Skin of body (tissue), 2 donors: Measurements from ENCODE around the gene DPP6. TPM values are rescaled to one million over a fixed set of nuclear protein-coding genes. Genes with fewer than 3 reads are reported as not detected.

ENCODE experiments used
- DNase-seq: peaks from one replicate; lab custom pipeline; 2025; lab: John Stamatoyannopoulos, UW
- total RNA-seq: library from RNA; depleted of rRNA; stranded (reverse); fragments of >200 nt; gene quantifications from one replicate; pipeline ENCODE4 v1.2.3, GENCODE V29; 2014

DPP6 gene
- total RNA-seq, 1 donor from 2014 or later, result 2.0 TPM

DNA sequence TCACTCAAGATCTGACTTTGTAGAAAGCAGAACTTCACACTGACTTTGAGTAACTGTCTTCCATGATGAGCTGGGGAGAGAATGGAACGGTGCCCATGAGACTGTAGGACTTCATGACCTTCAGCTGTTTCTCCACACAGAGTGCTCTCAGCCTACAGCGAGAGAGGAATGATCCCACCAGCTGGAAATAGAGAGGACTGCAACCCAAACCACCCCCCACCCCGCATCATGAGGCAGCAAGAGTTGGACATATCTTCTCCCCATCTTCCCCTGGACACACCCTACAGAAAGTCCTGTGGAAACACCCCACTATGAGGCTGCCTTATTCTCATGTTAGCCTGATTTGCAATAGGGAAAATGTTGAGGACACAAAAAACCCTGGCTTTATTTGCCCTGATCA is 638.2 kb downstream of the DPP6 start:
- DNase-seq, result no peak

GRCh38 chr7:154693661-154694060 is 641.5 kb downstream of the DPP6 start:
- DNase-seq, result no peak

- DNase-seq, result no peak
These were observed 643.6 kb downstream of the DPP6 start for GRCh38 chr7:154695836-154696235.

- DNase-seq, result no peak
These were observed 644.4 kb downstream of the DPP6 start for GRCh38 chr7:154696556-154696955.

DNA sequence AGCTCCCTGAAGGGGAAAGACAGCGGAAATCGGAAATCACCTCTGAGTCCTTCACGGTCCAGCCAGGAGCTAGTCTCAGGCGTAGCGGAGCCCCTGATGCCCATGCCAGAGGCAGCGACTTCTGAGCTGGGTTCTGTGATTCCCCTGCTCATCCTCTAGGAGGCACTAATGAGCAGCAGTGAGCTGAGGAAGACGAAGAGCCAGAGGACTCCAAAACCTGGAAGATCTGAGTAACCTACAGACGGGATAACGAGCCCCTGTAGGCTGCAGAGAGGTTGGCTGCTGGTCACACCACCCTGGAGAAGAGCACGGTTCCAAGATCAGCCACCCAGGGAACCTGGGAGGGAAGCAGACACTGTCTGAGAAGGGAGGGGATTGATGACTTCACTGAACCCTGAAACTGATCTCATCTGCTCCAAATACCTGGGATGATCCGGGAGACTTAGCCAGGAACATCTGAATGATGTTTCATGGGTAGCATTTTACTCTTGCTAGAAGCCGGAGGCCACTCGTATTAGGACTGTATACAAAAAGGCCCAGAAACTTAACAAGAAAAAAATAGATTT is 646.6 kb downstream of the DPP6 start:
- DNase-seq, result no peak

DNA sequence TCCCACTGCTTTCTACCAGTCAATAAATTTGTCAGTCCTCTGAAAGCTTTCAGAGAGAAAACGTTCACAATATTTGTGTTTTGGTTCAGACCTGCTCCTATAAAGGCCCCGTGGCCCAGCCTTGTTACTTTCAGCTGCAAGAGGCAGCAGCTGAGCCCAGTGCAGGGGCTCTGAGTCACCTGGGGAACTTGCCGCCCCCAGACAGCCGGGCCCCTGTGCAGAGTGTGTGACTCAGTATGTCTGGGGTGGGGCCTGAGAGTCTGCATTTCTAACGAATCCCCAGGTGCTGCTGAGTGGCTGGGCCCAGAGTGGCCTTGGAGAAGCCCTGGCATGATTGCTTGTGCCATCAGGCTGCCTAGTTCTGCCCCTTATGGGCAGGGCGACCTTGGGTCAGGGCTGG is 647.2 kb downstream of the DPP6 start:
- DNase-seq, result no peak

- DNase-seq, result no peak
These were observed 657.8 kb downstream of the DPP6 start for GRCh38 chr7:154709840-154710520.

GRCh38 chr7:154720016-154720415 is 667.8 kb downstream of the DPP6 start:
- no peak for DNase-seq

DNA sequence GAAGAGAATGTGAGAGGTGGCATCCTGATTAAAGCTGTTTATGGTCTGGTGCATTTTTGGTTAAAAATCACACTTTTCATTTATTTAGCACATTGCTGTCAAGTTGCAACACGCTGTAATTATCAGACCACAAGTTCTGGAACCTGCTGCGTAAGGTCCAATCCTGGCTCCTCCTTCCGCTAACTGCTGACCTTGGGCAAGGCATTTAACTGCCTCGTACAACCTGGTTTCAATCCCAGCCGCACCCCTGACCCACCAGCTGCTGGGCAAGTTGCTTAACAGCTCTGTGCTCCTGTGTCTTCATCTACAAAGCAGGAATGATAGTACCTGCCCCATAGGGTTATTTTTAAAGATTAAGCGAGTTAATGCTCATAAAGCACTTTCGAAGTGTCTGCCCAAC is 668.9 kb downstream of the DPP6 start:
- DNase-seq, result no peak

DNA sequence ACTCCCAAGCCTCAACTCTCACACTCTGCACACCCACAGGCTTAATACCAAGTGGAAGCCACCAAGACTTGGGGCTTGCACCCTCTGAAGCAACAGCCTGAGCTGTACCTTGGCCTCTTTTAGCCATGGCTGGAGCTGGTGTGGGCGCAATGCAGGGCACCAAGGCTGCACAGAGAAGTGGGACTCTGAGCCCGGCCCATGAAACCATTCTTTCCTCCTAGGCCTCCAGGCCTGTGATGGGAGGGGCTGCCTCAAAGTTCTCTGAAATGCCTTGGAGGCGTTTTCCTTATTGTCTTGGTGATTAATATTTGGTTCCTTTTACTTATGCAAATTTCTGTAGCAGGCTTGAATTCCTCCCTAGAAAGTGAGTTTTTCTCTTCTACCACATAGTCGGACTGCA is 674.2 kb downstream of the DPP6 start:
- no peak for DNase-seq

DNA sequence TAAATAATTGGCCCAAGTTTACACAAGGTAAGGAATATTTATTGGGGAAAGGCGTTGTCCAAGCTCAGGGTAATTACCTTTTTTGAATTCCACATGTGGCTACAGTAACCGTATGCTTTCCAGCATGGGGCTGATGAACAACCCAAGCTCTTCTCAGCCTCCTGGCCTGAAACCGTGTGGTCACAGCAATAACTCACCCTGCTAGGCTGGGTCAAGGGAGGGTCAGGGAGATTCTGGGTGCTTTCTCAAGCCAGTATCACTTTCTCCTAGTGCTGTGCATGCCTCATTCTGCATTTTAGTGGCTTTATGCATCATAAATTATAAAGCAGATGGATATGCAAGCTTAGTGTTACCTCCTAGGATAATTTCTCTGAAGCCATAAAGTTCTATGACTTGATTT is 676.9 kb downstream of the DPP6 start:
- no peak for DNase-seq

- no peak for DNase-seq
These were observed 683.6 kb downstream of the DPP6 start for GRCh38 chr7:154735766-154736165.

- DNase-seq, result no peak
These were observed 684.2 kb downstream of the DPP6 start for GRCh38 chr7:154736389-154736788.

DNA sequence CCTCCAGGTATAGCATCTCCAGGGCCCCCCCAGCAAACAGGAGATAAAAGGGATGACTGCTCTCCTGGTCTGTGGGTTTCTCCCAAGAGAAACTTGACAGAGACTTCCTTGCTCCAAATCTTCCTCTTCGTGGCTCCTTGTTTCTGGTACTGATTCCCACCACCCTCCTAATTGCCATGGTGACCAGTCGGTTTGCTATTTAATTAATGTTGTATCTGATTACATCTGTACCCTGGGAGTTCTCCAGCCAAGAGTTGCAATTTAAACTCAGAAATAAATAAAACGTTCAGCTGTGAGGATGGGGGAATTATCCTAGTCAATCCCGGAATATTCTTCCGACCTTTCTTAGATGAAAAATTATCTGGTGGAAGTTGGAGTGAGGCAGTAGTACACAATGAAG is 686.0 kb downstream of the DPP6 start:
- no peak for DNase-seq

DNA sequence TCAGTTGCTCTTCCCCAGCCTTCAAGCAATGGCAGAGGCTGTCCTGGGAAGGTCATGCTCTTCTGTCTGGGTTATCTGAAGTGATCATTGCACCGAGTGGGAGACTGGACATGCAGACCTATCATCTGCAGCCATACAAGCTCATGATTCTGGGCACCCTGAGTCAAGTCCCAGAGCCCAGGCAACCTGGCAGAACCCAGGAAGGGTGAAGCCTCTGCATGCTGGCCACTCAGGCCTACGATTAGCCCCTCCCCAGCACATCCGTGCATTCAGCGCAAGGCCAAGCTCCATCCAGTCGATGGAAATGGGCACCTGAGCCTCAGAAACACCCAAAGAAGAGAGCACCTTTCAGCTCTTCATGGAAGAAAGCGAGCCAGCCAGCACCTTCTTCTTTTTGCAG is 688.9 kb downstream of the DPP6 start:
- DNase-seq, result no peak

- no peak for DNase-seq
These were observed 691.0 kb downstream of the DPP6 start for GRCh38 chr7:154743206-154743605.

- DNase-seq, result no peak
These were observed 692.2 kb downstream of the DPP6 start for GRCh38 chr7:154744256-154744860.

DNA sequence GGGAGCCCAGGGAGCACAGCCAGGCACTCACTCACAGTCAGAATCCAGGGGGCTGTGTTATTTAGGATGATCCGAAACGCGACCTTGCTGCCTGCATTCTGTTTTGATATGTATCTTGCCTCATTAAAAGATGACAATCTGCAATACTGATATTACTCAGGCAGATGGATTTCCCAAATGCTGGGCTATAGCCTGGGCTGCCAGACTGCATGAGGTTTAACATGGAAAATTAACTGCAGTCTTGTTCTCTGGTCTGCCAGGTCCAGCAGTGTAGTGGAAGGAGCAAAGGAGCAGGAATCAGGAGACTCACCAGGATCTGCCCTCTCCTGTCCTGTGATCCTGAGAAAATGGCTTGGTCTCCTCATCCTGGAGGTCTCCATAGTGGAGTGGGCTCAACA is 692.7 kb downstream of the DPP6 start:
- DNase-seq, result no peak

GRCh38 chr7:154746571-154747360 is 694.6 kb downstream of the DPP6 start:
- DNase-seq, result no peak

DNA sequence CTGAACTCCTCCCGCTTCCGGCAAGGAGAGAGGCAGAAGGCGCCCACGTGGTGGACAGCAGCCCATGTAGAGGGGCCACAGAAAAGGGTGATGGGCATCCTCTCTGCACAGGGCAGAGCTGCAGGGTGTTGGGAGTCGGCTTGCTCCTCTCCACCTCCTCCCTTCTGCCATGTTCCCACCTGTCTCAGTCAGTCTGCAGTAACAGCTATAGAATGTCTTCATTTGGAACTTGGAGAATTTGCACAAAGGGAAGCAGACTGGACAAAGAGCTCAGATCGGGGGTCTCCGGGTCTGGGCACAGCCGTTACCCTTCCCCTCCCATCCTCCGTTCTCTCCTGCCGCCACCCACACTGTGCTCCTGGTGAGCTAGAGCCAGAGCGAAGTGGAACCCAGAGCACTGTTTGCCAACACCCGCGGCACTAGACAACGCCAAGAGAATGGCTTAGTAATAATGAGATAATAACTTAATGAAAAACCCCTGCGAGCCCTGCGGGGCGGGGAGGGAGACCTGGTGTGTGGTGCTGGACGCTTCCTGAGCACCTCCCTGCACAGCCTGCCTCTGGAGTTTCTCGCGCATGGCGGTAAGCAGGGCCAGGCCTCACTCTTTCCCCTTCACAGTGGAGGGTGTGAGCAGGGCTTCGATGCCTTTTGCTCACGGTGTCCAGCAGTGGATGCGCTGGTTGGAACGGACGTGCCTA is 696.0 kb downstream of the DPP6 start:
- DNase-seq, result no peak

DNA sequence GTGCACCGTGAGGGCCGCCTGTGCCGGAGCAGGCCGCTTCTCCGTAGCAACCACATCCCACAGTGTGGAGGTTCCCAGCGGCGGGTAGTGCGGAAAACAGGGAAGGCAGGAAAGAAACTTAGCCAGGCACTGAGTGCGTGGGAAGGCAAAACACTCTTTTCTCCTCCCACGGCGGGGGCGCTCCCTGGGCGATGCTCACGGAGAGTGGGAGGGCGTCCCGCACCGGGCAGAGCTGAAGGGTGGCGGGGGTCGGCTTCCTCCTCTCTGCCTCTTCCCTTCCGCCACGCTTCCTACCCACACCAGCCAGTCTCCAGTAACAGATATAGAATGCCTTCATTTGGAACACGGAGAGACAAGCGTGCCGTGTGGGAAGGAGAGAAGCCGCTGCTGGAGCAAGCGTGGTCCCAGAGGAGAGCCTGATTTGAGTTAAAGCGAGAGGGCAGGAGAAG is 698.2 kb downstream of the DPP6 start:
- no peak for DNase-seq

- no peak for DNase-seq
These were observed 701.0 kb downstream of the DPP6 start for GRCh38 chr7:154753226-154753625.
